Measurements from ENCODE around the gene PLA2G4B. TPM values are rescaled to one million over a fixed set of nuclear protein-coding genes. Genes with fewer than 3 reads are reported as not detected.

Gene PLA2G4B
- total RNA-seq, 1 experiment from 2014 or later, result 4.7 TPM

DNA sequence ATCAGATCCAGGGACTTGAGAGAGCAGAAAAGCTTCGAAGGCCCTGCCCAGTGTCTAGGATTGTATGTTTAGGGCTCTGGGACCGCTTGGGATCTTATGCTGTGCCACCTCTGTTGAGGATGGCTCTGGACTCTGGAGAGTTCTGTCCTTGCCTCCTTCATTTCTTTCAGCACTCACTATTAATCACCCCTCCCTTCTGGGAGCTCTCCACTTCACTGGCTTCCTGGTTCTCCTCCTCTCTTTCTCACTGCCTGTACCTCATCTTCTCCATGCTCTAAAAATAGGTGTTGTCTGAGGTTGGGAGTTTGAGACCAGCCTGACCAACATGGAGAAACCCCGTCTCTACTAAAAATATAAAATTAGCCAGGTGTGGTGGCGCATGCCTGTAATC, 47.1 kb upstream of the PLA2G4B start:
- no peak overlapping the region for H3K4me3 ChIP-seq (ENCODE audit: low read depth in 2 of 2, low read length in 2 of 2)
- H3K36me3 ChIP-seq (ENCODE audit: control insufficient read depth, insufficient read depth, low read length), result no peaks in the 10 kb centered on the region
- in situ Hi-C loops (cut with HindIII; ENCODE audit: low pct_unique_long_range_greater_than_20kb, low sequenced_read_pairs) (no loop called here), intact Hi-C loops (cut with micrococcal nuclease; ENCODE audit: unreplicated experiment) (no loop called here)
- no TSS peak for BruUV-seq (replicated peaks)
- H3K27ac ChIP-seq (ENCODE audit: low read length), result peak overlapping the region; percentile 36; the same call in 1 of the 2 replicates
- H3K4me1 ChIP-seq (ENCODE audit: control insufficient read depth, insufficient read depth, low read length), result peaks cover 25% of the 10 kb centered on the region
- CTCF ChIA-PET, result no interaction called here
- ATAC-seq (peak; percentile 42; the same call in 1 of the 2 replicates), DNase-seq (ENCODE audit: low read depth, low spot score) (no peak)
- TF ChIP-seq, protein P1, sequence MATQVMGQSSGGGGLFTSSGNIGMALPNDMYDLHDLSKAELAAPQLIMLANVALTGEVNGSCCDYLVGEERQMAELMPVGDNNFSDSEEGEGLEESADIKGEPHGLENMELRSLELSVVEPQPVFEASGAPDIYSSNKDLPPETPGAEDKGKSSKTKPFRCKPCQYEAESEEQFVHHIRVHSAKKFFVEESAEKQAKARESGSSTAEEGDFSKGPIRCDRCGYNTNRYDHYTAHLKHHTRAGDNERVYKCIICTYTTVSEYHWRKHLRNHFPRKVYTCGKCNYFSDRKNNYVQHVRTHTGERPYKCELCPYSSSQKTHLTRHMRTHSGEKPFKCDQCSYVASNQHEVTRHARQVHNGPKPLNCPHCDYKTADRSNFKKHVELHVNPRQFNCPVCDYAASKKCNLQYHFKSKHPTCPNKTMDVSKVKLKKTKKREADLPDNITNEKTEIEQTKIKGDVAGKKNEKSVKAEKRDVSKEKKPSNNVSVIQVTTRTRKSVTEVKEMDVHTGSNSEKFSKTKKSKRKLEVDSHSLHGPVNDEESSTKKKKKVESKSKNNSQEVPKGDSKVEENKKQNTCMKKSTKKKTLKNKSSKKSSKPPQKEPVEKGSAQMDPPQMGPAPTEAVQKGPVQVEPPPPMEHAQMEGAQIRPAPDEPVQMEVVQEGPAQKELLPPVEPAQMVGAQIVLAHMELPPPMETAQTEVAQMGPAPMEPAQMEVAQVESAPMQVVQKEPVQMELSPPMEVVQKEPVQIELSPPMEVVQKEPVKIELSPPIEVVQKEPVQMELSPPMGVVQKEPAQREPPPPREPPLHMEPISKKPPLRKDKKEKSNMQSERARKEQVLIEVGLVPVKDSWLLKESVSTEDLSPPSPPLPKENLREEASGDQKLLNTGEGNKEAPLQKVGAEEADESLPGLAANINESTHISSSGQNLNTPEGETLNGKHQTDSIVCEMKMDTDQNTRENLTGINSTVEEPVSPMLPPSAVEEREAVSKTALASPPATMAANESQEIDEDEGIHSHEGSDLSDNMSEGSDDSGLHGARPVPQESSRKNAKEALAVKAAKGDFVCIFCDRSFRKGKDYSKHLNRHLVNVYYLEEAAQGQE (IDR thresholded peaks at IDR 0.05; ENCODE audit: insufficient read depth in 1 of 2, low read depth in 2 of 2, low read length in 1 of 2), result no peak
- no peak for TF ChIP-seq TCF7L2 (IDR thresholded peaks at IDR 0.05; ENCODE audit: low read depth, low read length)
- no peak for TF ChIP-seq POLR2AphosphoS5 (IDR thresholded peaks at IDR 0.05; ENCODE audit: low read depth, low read length)
- no peak for TF ChIP-seq SIN3A (IDR thresholded peaks at IDR 0.05; ENCODE audit: borderline replicate concordance, insufficient read depth, low read depth, low read length)
- TF ChIP-seq, protein P2, sequence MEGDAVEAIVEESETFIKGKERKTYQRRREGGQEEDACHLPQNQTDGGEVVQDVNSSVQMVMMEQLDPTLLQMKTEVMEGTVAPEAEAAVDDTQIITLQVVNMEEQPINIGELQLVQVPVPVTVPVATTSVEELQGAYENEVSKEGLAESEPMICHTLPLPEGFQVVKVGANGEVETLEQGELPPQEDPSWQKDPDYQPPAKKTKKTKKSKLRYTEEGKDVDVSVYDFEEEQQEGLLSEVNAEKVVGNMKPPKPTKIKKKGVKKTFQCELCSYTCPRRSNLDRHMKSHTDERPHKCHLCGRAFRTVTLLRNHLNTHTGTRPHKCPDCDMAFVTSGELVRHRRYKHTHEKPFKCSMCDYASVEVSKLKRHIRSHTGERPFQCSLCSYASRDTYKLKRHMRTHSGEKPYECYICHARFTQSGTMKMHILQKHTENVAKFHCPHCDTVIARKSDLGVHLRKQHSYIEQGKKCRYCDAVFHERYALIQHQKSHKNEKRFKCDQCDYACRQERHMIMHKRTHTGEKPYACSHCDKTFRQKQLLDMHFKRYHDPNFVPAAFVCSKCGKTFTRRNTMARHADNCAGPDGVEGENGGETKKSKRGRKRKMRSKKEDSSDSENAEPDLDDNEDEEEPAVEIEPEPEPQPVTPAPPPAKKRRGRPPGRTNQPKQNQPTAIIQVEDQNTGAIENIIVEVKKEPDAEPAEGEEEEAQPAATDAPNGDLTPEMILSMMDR (IDR thresholded peaks at IDR 0.05), result no peak
- no peaks in the 10 kb centered on the region for H3K27me3 ChIP-seq (ENCODE audit: control insufficient read depth, insufficient read depth, low read length)
- POLR2A ChIA-PET, result interaction anchor here (0.8 kb wide), 1 partner anchor 19 kb away, joined by 7 read pairs; no protein-coding TSS in a partner anchor
- no peaks in the 10 kb centered on the region for H3K9me3 ChIP-seq (ENCODE audit: control insufficient read depth, insufficient read depth, low read depth, low read length)

DNA sequence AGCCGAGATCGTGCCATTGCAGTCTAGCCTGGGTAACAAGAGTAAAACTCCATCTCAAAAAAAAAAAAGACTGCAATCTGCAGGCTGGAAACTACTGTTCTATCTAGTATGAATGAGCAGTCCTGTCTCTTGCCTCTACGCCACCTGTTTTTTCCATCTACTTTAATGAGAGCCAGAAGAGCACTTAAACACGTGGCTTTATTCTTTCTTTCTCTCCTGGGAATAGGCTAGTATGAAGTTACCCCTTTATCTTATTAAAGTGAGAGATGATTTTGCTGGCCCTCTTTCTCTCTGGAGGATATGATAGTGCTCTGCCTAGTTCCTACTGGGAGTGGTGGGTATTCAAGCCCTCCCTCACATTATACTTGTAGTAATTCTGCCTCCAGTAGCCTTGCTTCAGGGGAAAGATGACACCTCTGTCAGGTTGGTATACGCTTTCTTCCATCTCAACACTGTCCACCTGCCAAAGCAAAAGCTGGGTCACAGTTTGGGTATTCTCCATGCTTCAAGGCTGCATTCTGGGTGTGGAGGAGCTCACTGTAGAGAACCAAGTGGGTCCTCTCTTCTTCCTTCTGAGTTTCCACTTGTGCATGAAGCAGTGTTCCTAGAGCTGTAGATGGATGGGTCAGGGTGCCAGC, 46.5 kb upstream of the PLA2G4B start:
- TF ChIP-seq, protein P1 (IDR thresholded peaks at IDR 0.05; ENCODE audit: insufficient read depth in 1 of 2, low read depth in 2 of 2, low read length in 1 of 2), result no peak
- TF ChIP-seq POLR2AphosphoS5 (IDR thresholded peaks at IDR 0.05; ENCODE audit: low read depth, low read length) (no peak), SIN3A (IDR thresholded peaks at IDR 0.05; ENCODE audit: borderline replicate concordance, insufficient read depth, low read depth, low read length) (no peak)
- H3K9me3 ChIP-seq (ENCODE audit: control insufficient read depth, insufficient read depth, low read depth, low read length), result no peaks in the 10 kb centered on the region
- no TSS peak for BruUV-seq (replicated peaks)
- H3K27ac ChIP-seq (ENCODE audit: low read length), result no peak overlapping the region
- peaks cover 25% of the 10 kb centered on the region for H3K4me1 ChIP-seq (ENCODE audit: control insufficient read depth, insufficient read depth, low read length)
- intact Hi-C loops (cut with micrococcal nuclease; ENCODE audit: unreplicated experiment) (no loop called here), in situ Hi-C loops (cut with HindIII; ENCODE audit: low pct_unique_long_range_greater_than_20kb, low sequenced_read_pairs) (no loop called here)
- no peaks in the 10 kb centered on the region for H3K36me3 ChIP-seq (ENCODE audit: control insufficient read depth, insufficient read depth, low read length)
- H3K4me3 ChIP-seq (ENCODE audit: low read depth in 2 of 2, low read length in 2 of 2), result no peak overlapping the region
- CTCF ChIA-PET, result no interaction called here
- H3K27me3 ChIP-seq (ENCODE audit: control insufficient read depth, insufficient read depth, low read length), result no peaks in the 10 kb centered on the region
- no peak for ATAC-seq
- DNase-seq (ENCODE audit: low read depth, low spot score), result no peak
- POLR2A ChIA-PET, result interaction anchor here (0.8 kb wide), 1 partner anchor 18 kb away, joined by 7 read pairs; no protein-coding TSS in a partner anchor
